ENCODE results near the gene SLC7A5. TPM values are rescaled to one million over a fixed set of nuclear protein-coding genes. Genes with fewer than 3 reads are reported as not detected.

Gene SLC7A5
- total and polyA plus RNA-seq, 2 of the 13 experiments (the other 11 are each of a cell fraction or from before 2014, with no cell fraction given): 79.6 to 155 TPM

- TF ChIP-seq TEAD3 (CRISPR knock-in tag; optimal IDR thresholded peaks at IDR 0.05; ENCODE audit: borderline replicate concordance): peak; percentile 61
- no peak; the same call in 1 of the 2 replicates for TF ChIP-seq ZNF788 (CRISPR knock-in tag; IDR thresholded peaks at IDR 0.05; ENCODE audit: borderline replicate concordance)
- TF ChIP-seq, protein P1, sequence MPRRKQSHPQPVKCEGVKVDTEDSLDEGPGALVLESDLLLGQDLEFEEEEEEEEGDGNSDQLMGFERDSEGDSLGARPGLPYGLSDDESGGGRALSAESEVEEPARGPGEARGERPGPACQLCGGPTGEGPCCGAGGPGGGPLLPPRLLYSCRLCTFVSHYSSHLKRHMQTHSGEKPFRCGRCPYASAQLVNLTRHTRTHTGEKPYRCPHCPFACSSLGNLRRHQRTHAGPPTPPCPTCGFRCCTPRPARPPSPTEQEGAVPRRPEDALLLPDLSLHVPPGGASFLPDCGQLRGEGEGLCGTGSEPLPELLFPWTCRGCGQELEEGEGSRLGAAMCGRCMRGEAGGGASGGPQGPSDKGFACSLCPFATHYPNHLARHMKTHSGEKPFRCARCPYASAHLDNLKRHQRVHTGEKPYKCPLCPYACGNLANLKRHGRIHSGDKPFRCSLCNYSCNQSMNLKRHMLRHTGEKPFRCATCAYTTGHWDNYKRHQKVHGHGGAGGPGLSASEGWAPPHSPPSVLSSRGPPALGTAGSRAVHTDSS (CRISPR knock-in tag; conservative IDR thresholded peaks at IDR 0.05): no peak
- TF ChIP-seq ATAD3A (CRISPR knock-in tag; IDR thresholded peaks at IDR 0.05): no peak
- TF ChIP-seq ZNF572 (CRISPR knock-in tag; IDR thresholded peaks at IDR 0.05): no peak; the same call in 1 of the 2 replicates
- TF ChIP-seq, protein P2, sequence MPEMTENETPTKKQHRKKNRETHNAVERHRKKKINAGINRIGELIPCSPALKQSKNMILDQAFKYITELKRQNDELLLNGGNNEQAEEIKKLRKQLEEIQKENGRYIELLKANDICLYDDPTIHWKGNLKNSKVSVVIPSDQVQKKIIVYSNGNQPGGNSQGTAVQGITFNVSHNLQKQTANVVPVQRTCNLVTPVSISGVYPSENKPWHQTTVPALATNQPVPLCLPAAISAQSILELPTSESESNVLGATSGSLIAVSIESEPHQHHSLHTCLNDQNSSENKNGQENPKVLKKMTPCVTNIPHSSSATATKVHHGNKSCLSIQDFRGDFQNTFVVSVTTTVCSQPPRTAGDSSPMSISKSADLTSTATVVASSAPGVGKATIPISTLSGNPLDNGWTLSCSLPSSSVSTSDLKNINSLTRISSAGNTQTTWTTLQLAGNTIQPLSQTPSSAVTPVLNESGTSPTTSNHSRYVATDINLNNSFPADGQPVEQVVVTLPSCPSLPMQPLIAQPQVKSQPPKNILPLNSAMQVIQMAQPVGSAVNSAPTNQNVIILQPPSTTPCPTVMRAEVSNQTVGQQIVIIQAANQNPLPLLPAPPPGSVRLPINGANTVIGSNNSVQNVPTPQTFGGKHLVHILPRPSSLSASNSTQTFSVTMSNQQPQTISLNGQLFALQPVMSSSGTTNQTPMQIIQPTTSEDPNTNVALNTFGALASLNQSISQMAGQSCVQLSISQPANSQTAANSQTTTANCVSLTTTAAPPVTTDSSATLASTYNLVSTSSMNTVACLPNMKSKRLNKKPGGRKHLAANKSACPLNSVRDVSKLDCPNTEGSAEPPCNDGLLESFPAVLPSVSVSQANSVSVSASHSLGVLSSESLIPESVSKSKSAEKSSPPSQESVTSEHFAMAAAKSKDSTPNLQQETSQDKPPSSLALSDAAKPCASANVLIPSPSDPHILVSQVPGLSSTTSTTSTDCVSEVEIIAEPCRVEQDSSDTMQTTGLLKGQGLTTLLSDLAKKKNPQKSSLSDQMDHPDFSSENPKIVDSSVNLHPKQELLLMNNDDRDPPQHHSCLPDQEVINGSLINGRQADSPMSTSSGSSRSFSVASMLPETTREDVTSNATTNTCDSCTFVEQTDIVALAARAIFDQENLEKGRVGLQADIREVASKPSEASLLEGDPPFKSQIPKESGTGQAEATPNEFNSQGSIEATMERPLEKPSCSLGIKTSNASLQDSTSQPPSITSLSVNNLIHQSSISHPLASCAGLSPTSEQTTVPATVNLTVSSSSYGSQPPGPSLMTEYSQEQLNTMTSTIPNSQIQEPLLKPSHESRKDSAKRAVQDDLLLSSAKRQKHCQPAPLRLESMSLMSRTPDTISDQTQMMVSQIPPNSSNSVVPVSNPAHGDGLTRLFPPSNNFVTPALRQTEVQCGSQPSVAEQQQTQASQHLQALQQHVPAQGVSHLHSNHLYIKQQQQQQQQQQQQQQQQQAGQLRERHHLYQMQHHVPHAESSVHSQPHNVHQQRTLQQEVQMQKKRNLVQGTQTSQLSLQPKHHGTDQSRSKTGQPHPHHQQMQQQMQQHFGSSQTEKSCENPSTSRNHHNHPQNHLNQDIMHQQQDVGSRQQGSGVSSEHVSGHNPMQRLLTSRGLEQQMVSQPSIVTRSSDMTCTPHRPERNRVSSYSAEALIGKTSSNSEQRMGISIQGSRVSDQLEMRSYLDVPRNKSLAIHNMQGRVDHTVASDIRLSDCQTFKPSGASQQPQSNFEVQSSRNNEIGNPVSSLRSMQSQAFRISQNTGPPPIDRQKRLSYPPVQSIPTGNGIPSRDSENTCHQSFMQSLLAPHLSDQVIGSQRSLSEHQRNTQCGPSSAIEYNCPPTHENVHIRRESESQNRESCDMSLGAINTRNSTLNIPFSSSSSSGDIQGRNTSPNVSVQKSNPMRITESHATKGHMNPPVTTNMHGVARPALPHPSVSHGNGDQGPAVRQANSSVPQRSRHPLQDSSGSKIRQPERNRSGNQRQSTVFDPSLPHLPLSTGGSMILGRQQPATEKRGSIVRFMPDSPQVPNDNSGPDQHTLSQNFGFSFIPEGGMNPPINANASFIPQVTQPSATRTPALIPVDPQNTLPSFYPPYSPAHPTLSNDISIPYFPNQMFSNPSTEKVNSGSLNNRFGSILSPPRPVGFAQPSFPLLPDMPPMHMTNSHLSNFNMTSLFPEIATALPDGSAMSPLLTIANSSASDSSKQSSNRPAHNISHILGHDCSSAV (CRISPR knock-in tag; IDR thresholded peaks at IDR 0.05; ENCODE audit: borderline replicate concordance): no peak
- TF ChIP-seq ZNF501 (CRISPR knock-in tag; IDR thresholded peaks at IDR 0.05): peak; percentile 90
- TF ChIP-seq ZNF253 (CRISPR knock-in tag; IDR thresholded peaks at IDR 0.05; ENCODE audit: borderline replicate concordance): no peak
- no peak for TF ChIP-seq ZNF234 (CRISPR knock-in tag; conservative IDR thresholded peaks at IDR 0.05)
- TF ChIP-seq RXRB (CRISPR knock-in tag; IDR thresholded peaks at IDR 0.05; ENCODE audit: borderline replicate concordance): peak; percentile 82
- no peak for TF ChIP-seq ZNF749 (CRISPR knock-in tag; IDR thresholded peaks at IDR 0.05; ENCODE audit: borderline replicate concordance)
- no peak; the same call in none of the 2 replicates for TF ChIP-seq ZIK1 (CRISPR knock-in tag; IDR thresholded peaks at IDR 0.05; ENCODE audit: borderline replicate concordance, low read depth)
- no peak for TF ChIP-seq TRIM24 (CRISPR knock-in tag; IDR thresholded peaks at IDR 0.05)
- no peak for TF ChIP-seq SMARCE1 (IDR thresholded peaks at IDR 0.05; ENCODE audit: borderline replicate concordance)
- TF ChIP-seq PITX1 (CRISPR knock-in tag; IDR thresholded peaks at IDR 0.05): peak; percentile 89
- TF ChIP-seq, protein P3, sequence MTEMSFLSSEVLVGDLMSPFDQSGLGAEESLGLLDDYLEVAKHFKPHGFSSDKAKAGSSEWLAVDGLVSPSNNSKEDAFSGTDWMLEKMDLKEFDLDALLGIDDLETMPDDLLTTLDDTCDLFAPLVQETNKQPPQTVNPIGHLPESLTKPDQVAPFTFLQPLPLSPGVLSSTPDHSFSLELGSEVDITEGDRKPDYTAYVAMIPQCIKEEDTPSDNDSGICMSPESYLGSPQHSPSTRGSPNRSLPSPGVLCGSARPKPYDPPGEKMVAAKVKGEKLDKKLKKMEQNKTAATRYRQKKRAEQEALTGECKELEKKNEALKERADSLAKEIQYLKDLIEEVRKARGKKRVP (CRISPR knock-in tag; IDR thresholded peaks at IDR 0.05): peak; percentile 49 to 87
- peak; percentile 54 for TF ChIP-seq GABPB1 (CRISPR knock-in tag; IDR thresholded peaks at IDR 0.05)
- 0 out of 2 replicates have a peak, but pooled peaks have one; percentile 13 for TF ChIP-seq ZNF333 (CRISPR knock-in tag; IDR thresholded peaks at IDR 0.05; ENCODE audit: borderline replicate concordance)
These were observed 21.3 kb downstream of the SLC7A5 start (continued) for GRCh38 chr16:87847785-87848675.
